Measurements from ENCODE around the gene SEPHS2. TPM values are rescaled to one million over a fixed set of nuclear protein-coding genes. Genes with fewer than 3 reads are reported as not detected.

SEPHS2 gene
- total and polyA plus RNA-seq, 2 of the 8 experiments (the other 6 are each of a cell fraction or from before 2014, with no cell fraction given) = 28.2 to 61.8 TPM

- no peak for TF ChIP-seq SIN3A (conservative IDR thresholded peaks at IDR 0.05 in 1 of 2, IDR thresholded peaks at IDR 0.05 in 1 of 2; ENCODE audit: low read depth in 1 of 2, low read length in 2 of 2)
- TF ChIP-seq GABPA (IDR thresholded peaks at IDR 0.05; ENCODE audit: borderline replicate concordance, insufficient read depth, low read length) = no peak; the same call in 1 of the 2 replicates
- no peak for TF ChIP-seq SP2 (IDR thresholded peaks at IDR 0.05; ENCODE audit: low read length)
- no peak for TF ChIP-seq HDAC6 (IDR thresholded peaks at IDR 0.05; ENCODE audit: low read depth, low read length)
- TF ChIP-seq PHF8 (conservative IDR thresholded peaks at IDR 0.05; ENCODE audit: low read depth, low read length) = peak; percentile 11; the same call in 1 of the 2 replicates
- no peak for TF ChIP-seq RNF2 (IDR thresholded peaks at IDR 0.05; ENCODE audit: borderline replicate concordance, low read depth, low read length, missing control alignments, poor library complexity, severe bottlenecking)
- TF ChIP-seq ATF2 (IDR thresholded peaks at IDR 0.05; ENCODE audit: low read length) = no peak
- no peak for TF ChIP-seq ASH2L (IDR thresholded peaks at IDR 0.05; ENCODE audit: low read length)
- peak; percentile 77 for TF ChIP-seq NRF1 (IDR thresholded peaks at IDR 0.05; ENCODE audit: low read depth, low read length)
- peak; percentile 82; the same call in 1 of the 2 replicates for TF ChIP-seq RBBP5 (IDR thresholded peaks at IDR 0.05; ENCODE audit: borderline replicate concordance, low read depth, low read length)
- TF ChIP-seq BCL11A (IDR thresholded peaks at IDR 0.05; ENCODE audit: low read depth in 2 of 2, low read length in 2 of 2) = no peak
- TF ChIP-seq TAF7 (optimal IDR thresholded peaks at IDR 0.05; ENCODE audit: borderline replicate concordance, low read depth, low read length) = no peak
- no peak for TF ChIP-seq SAP30 (IDR thresholded peaks at IDR 0.05; ENCODE audit: insufficient read depth, insufficient replicate concordance, low read length)
- TF ChIP-seq CTBP2 (IDR thresholded peaks at IDR 0.05; ENCODE audit: borderline replicate concordance, insufficient read depth, insufficient read length, low read length) = no peak
- peak; percentile 83 for TF ChIP-seq E2F6 (IDR thresholded peaks at IDR 0.05)
- no peak for TF ChIP-seq SP1 (IDR thresholded peaks at IDR 0.05; ENCODE audit: low read depth, low read length)
- TF ChIP-seq SIX5 (IDR thresholded peaks at IDR 0.05; ENCODE audit: low read depth, low read length) = no peak
- no peak for TF ChIP-seq POU5F1 (IDR thresholded peaks at IDR 0.05; ENCODE audit: low read depth, low read length)
- no peak for TF ChIP-seq MAFK (IDR thresholded peaks at IDR 0.05; ENCODE audit: low read depth, low read length)
These were observed 27.9 kb downstream of the SEPHS2 start (continued) for GRCh38 chr16:30417529-30418349.
